ENCODE measurements around the gene CDK14. TPM values are rescaled to one million over a fixed set of nuclear protein-coding genes. Genes with fewer than 3 reads are reported as not detected.
"Not testable (repeated sequence)": the region's sequence is repeated elsewhere in the genome, so short reads cannot be mapped to it uniquely, and the experiment has no call there.

Gene CDK14
- total RNA-seq, 1 experiment from 2014 or later, result 57.9 TPM

DNA sequence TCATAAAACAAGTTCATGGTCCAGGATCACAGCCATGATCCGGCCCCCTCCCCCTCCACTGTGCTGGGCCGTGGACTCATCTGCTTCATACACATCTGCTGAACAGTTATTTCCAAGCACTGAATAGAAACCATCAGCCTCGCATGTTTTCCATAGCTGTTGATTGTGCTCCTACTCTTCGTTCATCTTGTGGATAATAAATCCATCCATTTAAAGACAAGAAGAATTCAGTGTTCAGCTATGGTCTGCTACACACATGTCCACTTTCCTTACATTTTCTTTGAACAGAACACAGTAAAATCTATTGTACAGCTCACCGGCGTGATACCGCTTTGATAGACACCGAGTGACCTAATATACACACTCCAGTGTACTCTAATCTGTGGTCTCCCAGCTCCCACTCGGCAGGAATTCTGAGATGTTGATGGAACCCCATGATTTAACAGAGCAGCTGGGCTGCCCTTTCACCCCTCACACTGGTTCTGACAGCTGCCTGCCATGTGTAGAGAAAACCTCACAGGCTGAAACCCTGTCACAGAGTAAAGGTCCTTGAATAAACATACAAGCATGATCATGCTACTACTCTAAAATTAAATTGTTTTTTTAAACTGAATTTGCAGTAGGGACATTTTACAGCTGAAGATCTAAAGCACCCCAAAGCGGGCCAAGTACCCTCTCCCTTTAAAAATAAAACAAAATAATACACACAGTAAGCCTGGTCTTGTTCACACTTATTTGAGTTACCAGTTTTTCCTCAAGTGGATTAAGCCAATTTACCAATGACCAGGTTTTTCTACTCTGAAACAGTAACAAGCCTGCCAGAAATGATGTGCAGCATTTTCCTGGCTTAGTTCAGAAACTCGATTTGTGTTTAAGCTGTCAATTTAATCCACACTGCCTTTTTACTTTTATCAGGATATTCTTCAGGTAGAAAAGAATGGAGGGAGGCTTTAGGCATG, 573.0 kb downstream of the CDK14 start:
- H3K27ac Mint-ChIP-seq, result no peak overlapping the region
- CTCF ChIA-PET, result no interaction called here

GRCh38 chr7:91169830-91170191, 573.7 kb downstream of the CDK14 start:
- CTCF ChIA-PET, result no interaction called here
- Mint-ChIP-seq H3K9me3 (peaks cover 18% of the 10 kb centered on the region), H3K4me1 (peaks cover 23% of the 10 kb centered on the region), H3K36me3 (peaks cover 16% of the 10 kb centered on the region), H3K4me3 (no peak overlapping the region), H3K27me3 (ENCODE audit: low read depth) (peaks cover 28% of the 10 kb centered on the region), H3K27ac (no peak overlapping the region)
- TF ChIP-seq, protein P1, sequence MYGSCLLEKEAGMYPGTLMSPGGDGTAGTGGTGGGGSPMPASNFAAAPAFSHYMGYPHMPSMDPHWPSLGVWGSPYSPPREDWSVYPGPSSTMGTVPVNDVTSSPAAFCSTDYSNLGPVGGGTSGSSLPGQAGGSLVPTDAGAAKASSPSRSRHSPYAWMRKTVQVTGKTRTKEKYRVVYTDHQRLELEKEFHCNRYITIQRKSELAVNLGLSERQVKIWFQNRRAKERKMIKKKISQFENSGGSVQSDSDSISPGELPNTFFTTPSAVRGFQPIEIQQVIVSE (CRISPR knock-in tag; IDR thresholded peaks at IDR 0.05; ENCODE audit: borderline replicate concordance), result no peak
- TF ChIP-seq NFE2L1 (CRISPR knock-in tag; IDR thresholded peaks at IDR 0.05), result no peak
- TF ChIP-seq PRRX2 (CRISPR knock-in tag; IDR thresholded peaks at IDR 0.05), result no peak
- TF ChIP-seq, protein P2, sequence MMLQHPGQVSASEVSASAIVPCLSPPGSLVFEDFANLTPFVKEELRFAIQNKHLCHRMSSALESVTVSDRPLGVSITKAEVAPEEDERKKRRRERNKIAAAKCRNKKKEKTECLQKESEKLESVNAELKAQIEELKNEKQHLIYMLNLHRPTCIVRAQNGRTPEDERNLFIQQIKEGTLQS (CRISPR knock-in tag; conservative IDR thresholded peaks at IDR 0.05), result no peak
- TF ChIP-seq ZNF121 (CRISPR knock-in tag; IDR thresholded peaks at IDR 0.05), result no peak
- no peak for TF ChIP-seq TEAD1 (CRISPR knock-in tag; IDR thresholded peaks at IDR 0.05)
- no peak for TF ChIP-seq ATF6 (CRISPR knock-in tag; IDR thresholded peaks at IDR 0.05)
- ATAC-seq (peak; percentile 67), DNase-seq (ENCODE audit: low spot score) (no peak)
- POLR2A ChIA-PET, result no interaction called here

More for the DNA sequence above, 573.0 kb downstream of the CDK14 start:
- peaks cover 28% of the 10 kb centered on the region for H3K27me3 Mint-ChIP-seq (ENCODE audit: low read depth)
- DNase-seq (ENCODE audit: low spot score) (no peak), ATAC-seq (0 out of 2 replicates have a peak, but pooled peaks have one; percentile 24)
- peaks cover 18% of the 10 kb centered on the region for H3K9me3 Mint-ChIP-seq
- peaks cover 16% of the 10 kb centered on the region for H3K36me3 Mint-ChIP-seq
- TF ChIP-seq, protein P3, sequence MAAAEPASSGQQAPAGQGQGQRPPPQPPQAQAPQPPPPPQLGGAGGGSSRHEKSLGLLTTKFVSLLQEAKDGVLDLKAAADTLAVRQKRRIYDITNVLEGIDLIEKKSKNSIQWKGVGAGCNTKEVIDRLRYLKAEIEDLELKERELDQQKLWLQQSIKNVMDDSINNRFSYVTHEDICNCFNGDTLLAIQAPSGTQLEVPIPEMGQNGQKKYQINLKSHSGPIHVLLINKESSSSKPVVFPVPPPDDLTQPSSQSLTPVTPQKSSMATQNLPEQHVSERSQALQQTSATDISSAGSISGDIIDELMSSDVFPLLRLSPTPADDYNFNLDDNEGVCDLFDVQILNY (CRISPR knock-in tag; IDR thresholded peaks at IDR 0.05), result no peak
- POLR2A ChIA-PET, result interaction anchor here (0.6 kb wide), 1 partner anchor 42 kb away, joined by 3 read pairs; no protein-coding TSS in a partner anchor
- H3K4me3 Mint-ChIP-seq, result no peak overlapping the region
- H3K4me1 Mint-ChIP-seq, result peaks cover 23% of the 10 kb centered on the region

GRCh38 chr7:91173265-91173664, 577.1 kb downstream of the CDK14 start:
- H3K9me3 Mint-ChIP-seq, result peaks cover 18% of the 10 kb centered on the region
- DNase-seq (ENCODE audit: low spot score); H3K4me3 Mint-ChIP-seq; ATAC-seq; POLR2A ChIA-PET; CTCF ChIA-PET; H3K27ac Mint-ChIP-seq: not testable (repeated sequence)
- H3K36me3 Mint-ChIP-seq, result peaks cover 16% of the 10 kb centered on the region
- H3K4me1 Mint-ChIP-seq, result peaks cover 23% of the 10 kb centered on the region
- peaks cover 23% of the 10 kb centered on the region for H3K27me3 Mint-ChIP-seq (ENCODE audit: low read depth)

- H3K4me1 Mint-ChIP-seq, result peaks cover 8% of the 10 kb centered on the region
- ATAC-seq (no peak), DNase-seq (ENCODE audit: low spot score) (no peak)
- POLR2A ChIA-PET, result no interaction called here
- H3K27me3 Mint-ChIP-seq (ENCODE audit: low read depth), result no peaks in the 10 kb centered on the region
- H3K9me3 Mint-ChIP-seq, result peaks cover 14% of the 10 kb centered on the region
- no peak overlapping the region for H3K4me3 Mint-ChIP-seq
- CTCF ChIA-PET, result no interaction called here
- no peak overlapping the region for H3K27ac Mint-ChIP-seq
- H3K36me3 Mint-ChIP-seq, result no peaks in the 10 kb centered on the region; the same call in 1 of the 2 replicates
- TF ChIP-seq, protein P4, sequence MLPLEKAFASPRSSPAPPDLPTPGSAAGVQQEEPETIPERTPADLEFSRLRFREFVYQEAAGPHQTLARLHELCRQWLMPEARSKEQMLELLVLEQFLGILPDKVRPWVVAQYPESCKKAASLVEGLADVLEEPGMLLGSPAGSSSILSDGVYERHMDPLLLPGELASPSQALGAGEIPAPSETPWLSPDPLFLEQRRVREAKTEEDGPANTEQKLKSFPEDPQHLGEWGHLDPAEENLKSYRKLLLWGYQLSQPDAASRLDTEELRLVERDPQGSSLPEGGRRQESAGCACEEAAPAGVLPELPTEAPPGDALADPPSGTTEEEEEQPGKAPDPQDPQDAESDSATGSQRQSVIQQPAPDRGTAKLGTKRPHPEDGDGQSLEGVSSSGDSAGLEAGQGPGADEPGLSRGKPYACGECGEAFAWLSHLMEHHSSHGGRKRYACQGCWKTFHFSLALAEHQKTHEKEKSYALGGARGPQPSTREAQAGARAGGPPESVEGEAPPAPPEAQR (CRISPR knock-in tag; IDR thresholded peaks at IDR 0.05), result no peak
- TF ChIP-seq GRHL2 (CRISPR knock-in tag; IDR thresholded peaks at IDR 0.05; ENCODE audit: insufficient replicate concordance, severe bottlenecking) (no peak), KAT7 (CRISPR knock-in tag; IDR thresholded peaks at IDR 0.05; ENCODE audit: borderline replicate concordance) (no peak), NR2C2 (CRISPR knock-in tag; IDR thresholded peaks at IDR 0.05) (no peak), ZNF425 (CRISPR knock-in tag; conservative IDR thresholded peaks at IDR 0.05) (no peak), ZNF232 (CRISPR knock-in tag; IDR thresholded peaks at IDR 0.05) (no peak), IRF2 (CRISPR knock-in tag; IDR thresholded peaks at IDR 0.05; ENCODE audit: borderline replicate concordance, low read depth) (no peak), CBFB (CRISPR knock-in tag; IDR thresholded peaks at IDR 0.05; ENCODE audit: low read depth) (no peak)
- TF ChIP-seq, protein P5, sequence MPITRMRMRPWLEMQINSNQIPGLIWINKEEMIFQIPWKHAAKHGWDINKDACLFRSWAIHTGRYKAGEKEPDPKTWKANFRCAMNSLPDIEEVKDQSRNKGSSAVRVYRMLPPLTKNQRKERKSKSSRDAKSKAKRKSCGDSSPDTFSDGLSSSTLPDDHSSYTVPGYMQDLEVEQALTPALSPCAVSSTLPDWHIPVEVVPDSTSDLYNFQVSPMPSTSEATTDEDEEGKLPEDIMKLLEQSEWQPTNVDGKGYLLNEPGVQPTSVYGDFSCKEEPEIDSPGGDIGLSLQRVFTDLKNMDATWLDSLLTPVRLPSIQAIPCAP (CRISPR knock-in tag; IDR thresholded peaks at IDR 0.05), result no peak
Observed at GRCh38 chr7:91180746-91181145, 584.6 kb downstream of the CDK14 start.
